ENCODE results near the gene SLC2A9. TPM values are rescaled to one million over a fixed set of nuclear protein-coding genes. Genes with fewer than 3 reads are reported as not detected.

SLC2A9 gene
- total RNA-seq, 2 donors from 2014 or later, result 0.95 to 1.9 TPM

DNA sequence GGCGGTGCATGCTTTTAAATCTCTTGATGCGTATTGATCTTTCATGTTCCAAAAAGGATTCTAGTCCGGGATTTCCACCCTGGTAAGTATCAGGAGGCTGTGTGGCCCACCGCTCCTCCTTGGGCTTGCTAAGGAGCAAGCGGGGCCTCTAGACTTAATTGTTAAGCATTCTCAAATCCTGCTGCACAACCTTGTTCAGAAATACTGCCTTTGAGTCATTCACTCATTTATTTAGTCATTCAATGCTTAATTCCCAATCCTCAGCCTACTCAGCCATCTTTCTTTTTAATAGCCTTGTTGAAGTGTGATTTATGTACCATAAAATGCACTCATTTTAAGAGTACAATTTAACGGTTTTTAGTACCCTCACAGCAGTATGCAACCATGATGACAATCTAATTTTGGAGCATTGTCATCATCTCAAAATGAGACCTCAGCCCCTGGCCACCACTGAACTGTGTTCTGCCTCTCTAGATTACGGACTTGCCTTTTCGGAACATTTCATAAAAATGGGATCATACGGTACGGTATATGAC lies 15.6 kb upstream of the SLC2A9 start:
- Mint-ChIP-seq H3K27ac (no peak overlapping the region), H3K9me3 (no peaks in the 10 kb centered on the region), H3K36me3 (ENCODE audit: low read depth) (no peaks in the 10 kb centered on the region), H3K27me3 (ENCODE audit: insufficient read depth) (peaks cover 9% of the 10 kb centered on the region), H3K4me3 (no peak overlapping the region), H3K4me1 (peaks cover 11% of the 10 kb centered on the region)
- no peaks in the 10 kb centered on the region for H3K27me3 ChIP-seq (ENCODE audit: control insufficient read depth, insufficient read depth, low read length, poor library complexity, severe bottlenecking)
- H3K27ac ChIP-seq (ENCODE audit: low read depth, low read length), result no peak overlapping the region
- TF ChIP-seq, protein P1, sequence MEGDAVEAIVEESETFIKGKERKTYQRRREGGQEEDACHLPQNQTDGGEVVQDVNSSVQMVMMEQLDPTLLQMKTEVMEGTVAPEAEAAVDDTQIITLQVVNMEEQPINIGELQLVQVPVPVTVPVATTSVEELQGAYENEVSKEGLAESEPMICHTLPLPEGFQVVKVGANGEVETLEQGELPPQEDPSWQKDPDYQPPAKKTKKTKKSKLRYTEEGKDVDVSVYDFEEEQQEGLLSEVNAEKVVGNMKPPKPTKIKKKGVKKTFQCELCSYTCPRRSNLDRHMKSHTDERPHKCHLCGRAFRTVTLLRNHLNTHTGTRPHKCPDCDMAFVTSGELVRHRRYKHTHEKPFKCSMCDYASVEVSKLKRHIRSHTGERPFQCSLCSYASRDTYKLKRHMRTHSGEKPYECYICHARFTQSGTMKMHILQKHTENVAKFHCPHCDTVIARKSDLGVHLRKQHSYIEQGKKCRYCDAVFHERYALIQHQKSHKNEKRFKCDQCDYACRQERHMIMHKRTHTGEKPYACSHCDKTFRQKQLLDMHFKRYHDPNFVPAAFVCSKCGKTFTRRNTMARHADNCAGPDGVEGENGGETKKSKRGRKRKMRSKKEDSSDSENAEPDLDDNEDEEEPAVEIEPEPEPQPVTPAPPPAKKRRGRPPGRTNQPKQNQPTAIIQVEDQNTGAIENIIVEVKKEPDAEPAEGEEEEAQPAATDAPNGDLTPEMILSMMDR (conservative IDR thresholded peaks at IDR 0.05), result no peak
- no peak overlapping the region for H3K9ac ChIP-seq (ENCODE audit: extremely low read depth, low read length, poor library complexity, severe bottlenecking)
- 85 to 98% methylated on average over 9 to 10 of the region's 10 CpGs for WGBS, 2 experiments (ENCODE audit: insufficient coverage in 1 of 2, insufficient read length in 1 of 2)
- no peaks in the 10 kb centered on the region for H3K36me3 ChIP-seq (ENCODE audit: control insufficient read depth, insufficient read depth, low read length)
- peak; percentile 10 for DNase-seq
- H3K4me1 ChIP-seq (ENCODE audit: control insufficient read depth, insufficient read depth, low read length), result peaks cover 4% of the 10 kb centered on the region
- H3K4me3 ChIP-seq (ENCODE audit: low read length), result no peak overlapping the region
- H3K9me3 ChIP-seq (ENCODE audit: control insufficient read depth, low read length), result no peaks in the 10 kb centered on the region

DNA sequence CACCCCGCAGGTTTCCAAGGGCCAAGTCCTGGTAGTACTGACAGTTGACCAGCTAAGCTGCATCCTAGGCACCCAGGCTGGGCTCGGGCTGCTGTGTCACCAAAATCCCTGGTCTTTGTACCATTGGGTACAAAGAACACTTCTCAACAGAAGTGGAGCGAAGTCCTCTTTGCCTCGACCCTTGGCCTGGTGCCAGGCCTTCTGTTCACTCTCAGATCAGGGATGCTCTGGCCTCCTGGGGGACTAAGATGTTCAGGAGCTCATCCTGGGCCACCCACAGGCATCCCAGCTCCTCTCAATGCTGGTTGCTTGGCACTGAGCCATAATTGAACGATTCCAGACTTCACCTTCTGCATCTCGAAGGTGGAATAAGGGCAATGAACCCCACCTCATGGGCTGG lies 13.8 kb upstream of the SLC2A9 start:
- no peak overlapping the region for H3K27ac ChIP-seq (ENCODE audit: low read depth, low read length)
- no peaks in the 10 kb centered on the region for H3K36me3 Mint-ChIP-seq (ENCODE audit: low read depth)
- H3K27ac Mint-ChIP-seq, result no peak overlapping the region
- peak; percentile 39 for DNase-seq
- H3K9ac ChIP-seq (ENCODE audit: extremely low read depth, low read length, poor library complexity, severe bottlenecking), result no peak overlapping the region
- H3K4me1 Mint-ChIP-seq, result peaks cover 17% of the 10 kb centered on the region
- no peaks in the 10 kb centered on the region for H3K9me3 ChIP-seq (ENCODE audit: control insufficient read depth, low read length)
- TF ChIP-seq, protein P1 (conservative IDR thresholded peaks at IDR 0.05), result no peak
- H3K36me3 ChIP-seq (ENCODE audit: control insufficient read depth, insufficient read depth, low read length), result no peaks in the 10 kb centered on the region
- peaks cover 9% of the 10 kb centered on the region for H3K4me1 ChIP-seq (ENCODE audit: control insufficient read depth, insufficient read depth, low read length)
- no peaks in the 10 kb centered on the region for H3K27me3 ChIP-seq (ENCODE audit: control insufficient read depth, insufficient read depth, low read length, poor library complexity, severe bottlenecking)
- no peaks in the 10 kb centered on the region for H3K9me3 Mint-ChIP-seq
- peaks cover 5% of the 10 kb centered on the region for H3K27me3 Mint-ChIP-seq (ENCODE audit: insufficient read depth)
- WGBS, 2 experiments (ENCODE audit: insufficient coverage in 1 of 2, insufficient read length in 1 of 2), result 91 to 92% methylated on average over 6 of the region's 6 CpGs
- H3K4me3 Mint-ChIP-seq, result no peak overlapping the region
- no peak overlapping the region for H3K4me3 ChIP-seq (ENCODE audit: low read length)

DNA sequence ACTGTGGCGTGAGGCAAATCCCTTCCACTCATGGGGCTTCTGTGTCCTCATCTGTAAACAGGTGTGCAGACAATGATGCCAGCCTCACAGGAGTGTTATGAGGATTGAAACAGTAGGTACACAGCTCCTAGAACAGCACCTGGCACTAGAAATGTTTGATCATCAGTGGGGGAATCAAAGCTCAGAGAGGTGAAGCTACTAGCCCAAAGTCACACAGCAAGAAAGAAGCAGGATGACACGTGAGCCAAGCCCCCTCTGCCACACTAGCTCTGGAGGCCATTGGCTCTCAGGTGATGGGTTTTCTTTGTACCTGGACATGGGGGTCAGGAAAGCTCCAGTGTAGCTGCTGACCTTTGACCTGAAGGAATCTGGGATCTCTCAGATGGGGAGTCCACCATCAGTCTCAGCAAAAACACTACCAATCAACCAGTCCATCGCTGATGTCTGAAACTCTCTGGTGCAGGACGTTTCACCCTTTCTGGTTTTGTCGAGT lies 13.4 kb upstream of the SLC2A9 start:
- Mint-ChIP-seq H3K9me3 (no peaks in the 10 kb centered on the region), H3K36me3 (ENCODE audit: low read depth) (no peaks in the 10 kb centered on the region), H3K27me3 (ENCODE audit: insufficient read depth) (peaks cover 2% of the 10 kb centered on the region), H3K4me3 (no peak overlapping the region), H3K4me1 (peaks cover 17% of the 10 kb centered on the region), H3K27ac (no peak overlapping the region)
- TF ChIP-seq, protein P1 (conservative IDR thresholded peaks at IDR 0.05), result no peak
- 71 to 85% methylated on average over 2 to 5 of the region's 5 CpGs for WGBS, 2 experiments (ENCODE audit: insufficient coverage in 1 of 2, insufficient read length in 1 of 2)
- H3K27me3 ChIP-seq (ENCODE audit: control insufficient read depth, insufficient read depth, low read length, poor library complexity, severe bottlenecking), result no peaks in the 10 kb centered on the region
- no peaks in the 10 kb centered on the region for H3K9me3 ChIP-seq (ENCODE audit: control insufficient read depth, low read length)
- peaks cover 9% of the 10 kb centered on the region for H3K4me1 ChIP-seq (ENCODE audit: control insufficient read depth, insufficient read depth, low read length)
- H3K27ac ChIP-seq (ENCODE audit: low read depth, low read length), result no peak overlapping the region
- no peak overlapping the region for H3K9ac ChIP-seq (ENCODE audit: extremely low read depth, low read length, poor library complexity, severe bottlenecking)
- H3K4me3 ChIP-seq (ENCODE audit: low read length), result no peak overlapping the region
- H3K36me3 ChIP-seq (ENCODE audit: control insufficient read depth, insufficient read depth, low read length), result no peaks in the 10 kb centered on the region
- no peak for DNase-seq

All from endodermal cell (in vitro differentiated cells).